Natural killer cell (primary cell): ENCODE measurements around the gene POLR2E. TPM values are rescaled to one million over a fixed set of nuclear protein-coding genes. Genes with fewer than 3 reads are reported as not detected.

Source experiments
- ATAC-seq, 3 donors: fragments of 150-1000 bp in 2 of 3; fragments of 200-7000 bp in 1 of 3; cut with Tn5 transposase; 1 replicate in 1 of 3; 2 replicates in 2 of 3; pipeline ENCODE4 v1.10.0; 2021; ENCODE audit warnings: mild to moderate bottlenecking in 2 of 3, moderate library complexity in 2 of 3
- DNase-seq, 2 donors: peaks; one replicate each; pipeline versions ENCODE4 v3.0.0 to v3.0.0-alpha.2; 2013 to 2021; ENCODE audit warnings: mixed read lengths in 1 of 2
- H3K27ac ChIP-seq: one replicate; pipeline ENCODE4 v1.5.1; 2013; ENCODE audit warnings: mild to moderate bottlenecking, low read length
- H3K27me3 ChIP-seq: one replicate; pipeline ENCODE4 v1.6.1; 2013; ENCODE audit warnings: low read length; ENCODE audit not compliant: control insufficient read depth, insufficient read depth
- H3K36me3 ChIP-seq: one replicate; pipeline ENCODE4 v1.6.1; 2013; ENCODE audit warnings: low read length; ENCODE audit not compliant: control insufficient read depth, insufficient read depth
- H3K4me1 ChIP-seq: one replicate; pipeline ENCODE4 v1.6.1; 2013; ENCODE audit warnings: low read length; ENCODE audit not compliant: control insufficient read depth, insufficient read depth
- H3K4me3 ChIP-seq: one replicate; pipeline ENCODE4 v1.5.1; 2013; ENCODE audit warnings: low read length
- H3K9me3 ChIP-seq: one replicate; pipeline ENCODE4 v1.6.1; 2013; ENCODE audit warnings: low read length; ENCODE audit not compliant: control insufficient read depth, insufficient read depth
- H3K27ac Mint-ChIP-seq, 2 donors: one replicate each; pipeline ENCODE4 v1.8.0; 2022; ENCODE audit warnings: mild to moderate bottlenecking in 2 of 2, mixed read lengths in 2 of 2, moderate library complexity in 1 of 2
- H3K27me3 Mint-ChIP-seq, 2 donors: one replicate each; pipeline ENCODE4 v1.8.0; 2022; ENCODE audit warnings: low read depth in 2 of 2, mixed read lengths in 2 of 2
- H3K36me3 Mint-ChIP-seq: one replicate; pipeline ENCODE4 v1.8.0; 2022; ENCODE audit warnings: mixed read lengths
- H3K4me1 Mint-ChIP-seq, 2 donors: one replicate each; pipeline ENCODE4 v1.8.0; 2022; ENCODE audit warnings: mixed read lengths in 2 of 2
- H3K4me3 Mint-ChIP-seq: one replicate; pipeline ENCODE4 v1.8.0; 2022; ENCODE audit warnings: mild to moderate bottlenecking, moderate library complexity, mixed read lengths
- H3K9me3 Mint-ChIP-seq, 2 donors: one replicate each; pipeline ENCODE4 v1.8.0; 2022; ENCODE audit warnings: mixed read lengths in 2 of 2
- WGBS: methylation state at CpG from one replicate; pipeline ENCODE4 v1.1.7; 2013; ENCODE audit warnings: missing lambda C conversion rate; ENCODE audit not compliant: insufficient coverage; 5-methylcytosine and 5-hydroxymethylcytosine counted together
- intact Hi-C: fragments of 100-400 bp; cut with micrococcal nuclease; formaldehyde crosslinking; loops from one replicate; pipeline ENCODE4 v1.14.2; 2022
- total RNA-seq, 4 donors: library from RNA; stranded (reverse); fragments of 120-200 nt in 1 of 4; gene quantifications; one replicate each; pipeline versions ENCODE4 v1.2.3 to v1.2.4, GENCODE V29; 2013 to 2022
- TF ChIP-seq, protein P1 (sequence below): fragments of 200-600 bp; IDR thresholded peaks from one replicate; pipeline ENCODE4 v1.8.0; 2022; ENCODE audit warnings: antibody characterized with exemption

The POLR2E gene
- total RNA-seq, 3 donors from 2014 or later (not counting 1 experiment from before 2014, with no cell fraction given) = 77.3 to 105 (median 91.6) TPM

GRCh38 chr19:1091544-1092175 lies 3.5 kb downstream of the POLR2E start:
- TF ChIP-seq, protein P1, sequence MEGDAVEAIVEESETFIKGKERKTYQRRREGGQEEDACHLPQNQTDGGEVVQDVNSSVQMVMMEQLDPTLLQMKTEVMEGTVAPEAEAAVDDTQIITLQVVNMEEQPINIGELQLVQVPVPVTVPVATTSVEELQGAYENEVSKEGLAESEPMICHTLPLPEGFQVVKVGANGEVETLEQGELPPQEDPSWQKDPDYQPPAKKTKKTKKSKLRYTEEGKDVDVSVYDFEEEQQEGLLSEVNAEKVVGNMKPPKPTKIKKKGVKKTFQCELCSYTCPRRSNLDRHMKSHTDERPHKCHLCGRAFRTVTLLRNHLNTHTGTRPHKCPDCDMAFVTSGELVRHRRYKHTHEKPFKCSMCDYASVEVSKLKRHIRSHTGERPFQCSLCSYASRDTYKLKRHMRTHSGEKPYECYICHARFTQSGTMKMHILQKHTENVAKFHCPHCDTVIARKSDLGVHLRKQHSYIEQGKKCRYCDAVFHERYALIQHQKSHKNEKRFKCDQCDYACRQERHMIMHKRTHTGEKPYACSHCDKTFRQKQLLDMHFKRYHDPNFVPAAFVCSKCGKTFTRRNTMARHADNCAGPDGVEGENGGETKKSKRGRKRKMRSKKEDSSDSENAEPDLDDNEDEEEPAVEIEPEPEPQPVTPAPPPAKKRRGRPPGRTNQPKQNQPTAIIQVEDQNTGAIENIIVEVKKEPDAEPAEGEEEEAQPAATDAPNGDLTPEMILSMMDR = no peak
- WGBS = 89% methylated on average over 27 of the region's 27 CpGs
- Histone ChIP-seq H3K36me3 (peaks cover 38% of the 10 kb centered on the region), H3K27ac (no peak overlapping the region), H3K9me3 (no peaks in the 10 kb centered on the region), H3K27me3 (no peaks in the 10 kb centered on the region), H3K4me1 (peaks cover 58% of the 10 kb centered on the region), H3K4me3 (no peak overlapping the region)
- DNase-seq = no peak
- Mint-ChIP-seq H3K36me3 (no peaks in the 10 kb centered on the region), H3K27ac (no peak overlapping the region), H3K4me3 (no peak overlapping the region), H3K9me3 (no peaks in the 10 kb centered on the region), H3K4me1 (peaks cover 21 to 47% of the 10 kb centered on the region in 2 donors), H3K27me3 (no peaks in the 10 kb centered on the region)
- ATAC-seq = no peak
- intact Hi-C loops = loop anchor here (2.0 kb wide), 1 partner anchor 15 kb away; no protein-coding TSS in a partner anchor

GRCh38 chr19:1090731-1091543 lies 4.2 kb downstream of the POLR2E start:
- no peak overlapping the region for H3K4me3 ChIP-seq
- H3K4me1 Mint-ChIP-seq = peaks cover 21 to 46% of the 10 kb centered on the region in 2 donors
- no peaks in the 10 kb centered on the region for H3K27me3 ChIP-seq
- TF ChIP-seq, protein P1 = no peak
- H3K9me3 ChIP-seq = no peaks in the 10 kb centered on the region
- H3K27ac Mint-ChIP-seq = no peak overlapping the region
- H3K9me3 Mint-ChIP-seq = no peaks in the 10 kb centered on the region
- intact Hi-C loops = no loop called here
- H3K27me3 Mint-ChIP-seq = no peaks in the 10 kb centered on the region
- H3K4me3 Mint-ChIP-seq = no peak overlapping the region
- ATAC-seq = no peak
- 91% methylated on average over 38 of the region's 38 CpGs for WGBS
- peaks cover 46% of the 10 kb centered on the region for H3K36me3 ChIP-seq
- no peak overlapping the region for H3K27ac ChIP-seq
- peaks cover 65% of the 10 kb centered on the region for H3K4me1 ChIP-seq
- DNase-seq = peak in 1 of 2 donors; percentile 63
- no peaks in the 10 kb centered on the region for H3K36me3 Mint-ChIP-seq

GRCh38 chr19:1089891-1090290 lies 5.3 kb downstream of the POLR2E start:
- TF ChIP-seq, protein P1 = no peak
- peaks cover 55% of the 10 kb centered on the region for H3K36me3 ChIP-seq
- Mint-ChIP-seq H3K4me1 (peaks cover 18 to 43% of the 10 kb centered on the region in 2 donors), H3K36me3 (no peaks in the 10 kb centered on the region), H3K27me3 (no peaks in the 10 kb centered on the region), H3K9me3 (no peaks in the 10 kb centered on the region), H3K27ac (peak overlapping the region in 1 of 2 donors; percentile 87), H3K4me3 (no peak overlapping the region)
- WGBS = 70% methylated on average over 22 of the region's 22 CpGs
- intact Hi-C loops = no loop called here
- DNase-seq (peak in 1 of 2 donors; percentile 76), ATAC-seq (peak; percentile 21 to 37 (median 36))
- H3K4me1 ChIP-seq = peaks cover 62% of the 10 kb centered on the region
- H3K27ac ChIP-seq = no peak overlapping the region
- no peak overlapping the region for H3K4me3 ChIP-seq
- H3K27me3 ChIP-seq = no peaks in the 10 kb centered on the region
- H3K9me3 ChIP-seq = no peaks in the 10 kb centered on the region
